NCI-H2171 treated with DMSO at 0.1 percent for 48 hours (cell line): ENCODE measurements around the gene TMEM50B.
"Not testable (repeated sequence)": the region's sequence is repeated elsewhere in the genome, so short reads cannot be mapped to it uniquely, and the experiment has no call there.

Source experiments
- DNase-seq: peaks from one replicate; lab custom pipeline; 2025; lab: John Stamatoyannopoulos, UW

Gene TMEM50B

GRCh38 chr21:33428669-33429068 is 51.1 kb downstream of the TMEM50B start:
- DNase-seq, result no peak

- DNase-seq, result no peak
Measured at GRCh38 chr21:33427051-33427450, 52.7 kb downstream of the TMEM50B start.

- DNase-seq, result no peak
Measured at GRCh38 chr21:33425825-33426224, 53.9 kb downstream of the TMEM50B start.

GRCh38 chr21:33424214-33424613 is 55.6 kb downstream of the TMEM50B start:
- no peak for DNase-seq

GRCh38 chr21:33421713-33422393 is 57.9 kb downstream of the TMEM50B start:
- DNase-seq, result no peak

GRCh38 chr21:33419538-33420123 is 60.1 kb downstream of the TMEM50B start:
- DNase-seq, result no peak

GRCh38 chr21:33418691-33419090 is 61.1 kb downstream of the TMEM50B start:
- no peak for DNase-seq

GRCh38 chr21:33414926-33415325 is 64.8 kb downstream of the TMEM50B start:
- DNase-seq, result no peak

- no peak for DNase-seq
Measured at GRCh38 chr21:33414068-33414467, 65.7 kb downstream of the TMEM50B start.

GRCh38 chr21:33412832-33413519 is 66.8 kb downstream of the TMEM50B start:
- no peak for DNase-seq

- not testable (repeated sequence) for DNase-seq
Measured at GRCh38 chr21:33412439-33412831, 67.3 kb downstream of the TMEM50B start.

GRCh38 chr21:33411949-33412430 is 67.8 kb downstream of the TMEM50B start:
- DNase-seq, result no peak

- no peak for DNase-seq
Measured at GRCh38 chr21:33406493-33406892, 73.3 kb downstream of the TMEM50B start.

GRCh38 chr21:33403786-33404585 is 75.8 kb downstream of the TMEM50B start:
- DNase-seq, result peak; percentile 29

- no peak for DNase-seq
Measured at GRCh38 chr21:33403128-33403785, 76.5 kb downstream of the TMEM50B start, which contains the start of gene IFNGR2. Gene IFNGR2 (plus strand): TSS chr21:33403413. CDS start chr21:33403544, 131 bp downstream.

- peak; percentile 48 for DNase-seq
Measured at GRCh38 chr21:33402001-33402979, 77.5 kb downstream of the TMEM50B start.

- DNase-seq, result peak; percentile 35
Measured at GRCh38 chr21:33401630-33401992, 78.2 kb downstream of the TMEM50B start.
